Right ventricle myocardium inferior (tissue), 1 donor: ENCODE results near the gene TIPRL. TPM values are rescaled to one million over a fixed set of nuclear protein-coding genes. Genes with fewer than 3 reads are reported as not detected.

Experiments
- ATAC-seq: fragments of 200-7000 bp; cut with Tn5 transposase; one replicate; pipeline ENCODE4 v1.9.1; 2020; ENCODE audit warnings: mild to moderate bottlenecking, moderate library complexity
- DNase-seq: peaks from one replicate; pipeline ENCODE4 v3.0.0; 2021; ENCODE audit errors: missing footprints
- intact Hi-C: fragments of 100-400 bp; cut with DNase I; formaldehyde crosslinking; loops from one replicate; pipeline ENCODE4 v1.11.0; 2022
- long read RNA-seq: library from polyadenylated mRNA; unstranded; transcript quantifications from one replicate; pipeline ENCODE4 v2.0.0, GENCODE V29; 2021
- total RNA-seq: library from RNA; stranded (reverse); fragmentation: NEBNext Ultra II Directional; extraction: Animal tissue kit (Norgen Biotek cat#: 25700); gene quantifications from one replicate; pipeline ENCODE4 v1.2.1, GENCODE V29; 2021
- donor health status: DM: no; HTN: yes; CAD: no; lungs with severe emphysema.

The TIPRL gene
- 28.7 TPM for total RNA-seq
- long read RNA-seq, transcript TIPRL-202 (7 exons, 3,032 nt), result major isoform, 13 of 15 reads
- long read RNA-seq, partial matches to known transcripts, result 1 of 15 reads
- long read RNA-seq, other reads (novel, unspliced or antisense), result 1 of 15 reads

- peak; percentile 98 for ATAC-seq
- intact Hi-C loops, result loop anchor here (5.0 kb wide), 1 partner anchor 48 kb away; the partner anchor contains the start of gene SFT2D2
These were observed at the start of gene TIPRL for GRCh38 chr1:168178638-168179437. Gene TIPRL, plus strand, starts transcription at chr1:168178962. Its CDS starts 116 bp downstream, at chr1:168179078.

GRCh38 chr1:168129933-168130332 is 48.8 kb upstream of the TIPRL start:
- DNase-seq (no peak), ATAC-seq (no peak)
- intact Hi-C loops, result no loop called here

More at GRCh38 chr1:168178638-168179437, at the start of gene TIPRL:
- DNase-seq, result peak; percentile 98

DNA sequence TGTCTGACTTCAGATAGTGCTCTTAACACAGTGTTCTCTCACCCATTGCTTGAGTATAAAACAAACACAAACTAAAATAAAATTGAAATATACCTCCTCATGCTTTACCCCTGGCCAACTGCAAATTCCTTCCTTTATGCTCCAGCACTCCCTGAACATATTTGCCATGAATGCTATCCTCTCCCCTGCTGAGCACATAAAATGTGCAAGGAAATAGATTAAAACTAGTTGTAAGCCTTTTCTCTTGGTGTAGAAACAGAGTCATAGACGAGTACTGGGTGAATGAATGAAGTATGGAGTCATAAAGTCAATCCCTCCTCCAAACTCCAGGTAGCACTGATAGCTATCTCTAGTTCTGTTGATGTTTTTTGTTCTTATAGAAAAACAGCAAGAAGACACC is 44.6 kb upstream of the TIPRL start:
- no peak for DNase-seq
- ATAC-seq, result no peak
- intact Hi-C loops, result no loop called here

DNA sequence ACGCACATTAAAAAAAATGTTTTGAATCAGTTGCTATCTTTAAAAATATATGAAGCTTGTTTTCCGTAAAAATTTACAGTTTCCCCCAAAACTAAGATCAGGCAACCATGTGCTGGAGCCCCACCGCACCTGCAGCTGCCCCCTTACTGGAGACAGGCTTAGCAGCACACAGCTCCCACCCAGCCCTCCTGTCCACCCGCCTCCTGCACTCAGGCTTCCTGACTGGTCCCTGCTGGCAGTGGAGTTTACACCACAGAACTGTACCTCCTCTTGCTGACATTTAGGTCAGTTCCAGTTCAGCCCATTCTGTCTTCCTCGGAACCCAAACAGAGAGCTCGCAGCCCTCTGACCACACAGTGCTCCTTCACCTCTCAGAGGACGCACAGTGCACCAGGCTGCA is 44.1 kb upstream of the TIPRL start:
- intact Hi-C loops, result no loop called here
- ATAC-seq, result no peak
- DNase-seq, result no peak

GRCh38 chr1:168135116-168135920 is 43.4 kb upstream of the TIPRL start:
- intact Hi-C loops, result no loop called here
- no peak for DNase-seq
- ATAC-seq, result no peak

DNA sequence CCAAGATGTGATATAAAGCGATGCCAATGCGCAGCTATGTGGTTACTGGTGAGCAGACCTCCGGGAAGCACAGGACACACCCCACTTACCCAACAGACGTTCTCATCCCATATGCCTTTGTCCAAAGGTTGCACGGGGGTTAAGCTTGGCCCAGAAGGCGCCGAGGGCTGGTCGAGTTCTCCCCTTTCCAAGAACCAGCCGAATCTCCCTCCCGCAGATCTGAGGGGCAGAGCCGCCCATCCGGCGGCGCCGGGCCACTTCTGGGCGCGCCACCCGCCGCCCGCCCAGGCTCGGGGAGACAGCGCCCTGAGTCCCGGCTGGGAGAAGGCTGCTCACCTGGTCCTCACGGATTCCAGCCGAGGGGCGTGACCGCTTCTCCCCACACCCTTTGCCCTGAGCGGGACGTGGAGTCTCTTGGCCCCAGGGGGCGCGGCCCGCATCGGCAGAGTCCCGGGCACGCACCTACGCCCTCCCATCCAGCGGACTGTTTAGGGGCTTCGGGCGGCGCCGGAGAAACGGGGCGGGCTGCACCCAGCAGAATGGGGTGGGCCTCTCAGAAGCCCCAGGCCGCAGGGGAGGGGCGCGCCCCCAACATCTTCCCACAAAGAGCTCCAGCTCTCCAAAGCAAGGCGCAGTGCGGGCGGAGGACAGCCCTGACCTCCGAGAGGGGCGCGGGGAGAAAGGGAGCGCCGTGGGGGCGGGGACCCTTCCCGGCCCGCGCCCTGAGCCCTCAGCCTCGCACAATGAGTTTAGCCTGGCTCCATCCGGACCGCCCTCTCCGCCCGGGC is 42.6 kb upstream of the TIPRL start:
- DNase-seq (no peak), ATAC-seq (peak; percentile 27)
- intact Hi-C loops, result loop anchor here (2.0 kb wide), 1 partner anchor 51 kb away; no protein-coding TSS in a partner anchor

DNA sequence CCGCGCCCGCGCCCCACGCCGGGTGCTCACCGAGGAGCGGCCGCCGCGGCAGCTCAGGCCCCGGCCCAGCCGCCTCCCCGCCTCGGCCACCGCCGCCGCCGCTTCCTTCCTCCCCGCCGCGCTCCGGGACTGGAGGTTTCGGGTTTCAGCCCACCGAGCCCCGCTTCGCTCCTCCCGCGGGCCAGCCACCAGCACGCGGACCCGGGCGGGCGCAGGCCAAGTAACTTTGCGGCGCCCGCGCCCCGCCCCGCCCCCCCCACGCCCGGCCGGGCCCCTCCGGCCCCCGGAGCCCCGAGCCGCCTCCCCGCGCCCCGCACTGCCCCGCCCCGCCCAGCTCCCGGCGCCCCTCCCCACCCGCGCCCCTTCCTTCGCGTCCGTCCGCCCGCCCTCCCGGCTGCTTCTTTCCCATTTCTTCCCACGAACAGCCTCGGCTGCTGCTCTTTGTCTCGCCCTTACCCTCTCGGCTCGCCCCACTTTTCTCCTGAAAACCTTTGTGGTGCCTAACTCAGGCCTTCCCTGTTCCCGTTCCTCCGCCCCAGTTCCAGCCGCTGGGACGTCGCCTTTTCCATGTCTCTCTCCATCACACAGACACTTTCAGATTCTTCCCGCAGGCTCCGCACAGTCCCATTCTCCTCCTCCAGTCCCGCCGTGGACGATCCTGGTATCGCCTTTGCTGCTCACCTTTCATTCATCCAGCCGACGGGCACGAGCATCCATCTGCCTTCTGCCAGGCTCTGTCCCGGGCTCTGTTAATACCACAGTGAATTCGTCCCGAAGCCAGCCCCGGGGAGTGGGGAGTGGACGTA is 41.9 kb upstream of the TIPRL start, which contains the start of gene GPR161:
Gene GPR161 (minus strand): TSS at position 222 of the 806 bp plus-strand sequence. CDS start 32,080 bp downstream, outside the sequence.
- peak; percentile 82 for DNase-seq
- peak; percentile 68 for ATAC-seq
- intact Hi-C loops, result loop anchor here (2.0 kb wide), 1 partner anchor 52 kb away; no protein-coding TSS in a partner anchor

DNA sequence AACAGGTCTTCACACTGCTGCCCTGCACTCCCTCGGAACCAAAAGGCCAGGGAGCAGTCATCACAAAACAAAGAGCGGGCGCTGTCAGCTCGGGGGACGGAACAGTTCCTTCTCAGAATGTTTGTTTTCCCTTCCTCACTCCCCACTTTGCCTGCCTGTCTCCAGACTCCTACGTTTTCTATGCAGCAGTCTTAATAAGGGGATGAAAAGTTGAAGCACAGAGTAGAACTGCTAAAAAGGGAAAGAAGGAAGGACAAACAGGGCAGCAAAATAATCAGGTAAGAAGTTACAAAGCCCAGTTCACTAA is 41.3 kb upstream of the TIPRL start:
- no peak for DNase-seq
- ATAC-seq, result peak; percentile 47
- intact Hi-C loops, result loop anchor here (2.0 kb wide), 1 partner anchor 53 kb away; no protein-coding TSS in a partner anchor

DNA sequence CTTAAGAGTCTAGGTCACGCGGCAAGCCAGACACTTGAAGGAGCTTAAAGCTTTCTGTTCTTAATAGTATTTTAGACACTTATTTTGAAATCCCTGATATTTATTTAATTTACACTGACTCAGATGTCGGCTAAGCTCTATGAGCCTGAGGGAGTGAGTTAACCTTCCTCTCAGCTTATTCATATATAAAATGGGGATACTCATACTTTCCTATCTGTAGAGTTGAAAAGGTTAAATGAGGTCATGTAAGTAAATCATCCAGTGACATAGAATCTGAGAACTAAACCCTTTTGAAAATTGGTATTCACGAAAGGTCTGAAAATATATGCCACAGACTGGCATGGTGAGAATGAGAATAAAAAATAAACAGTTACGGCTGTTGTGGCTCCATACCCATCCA is 40.6 kb upstream of the TIPRL start:
- ATAC-seq (no peak), DNase-seq (no peak)
- intact Hi-C loops, result no loop called here

GRCh38 chr1:168139070-168139469 is 39.7 kb upstream of the TIPRL start:
- no peak for ATAC-seq
- no peak for DNase-seq
- intact Hi-C loops, result no loop called here

DNA sequence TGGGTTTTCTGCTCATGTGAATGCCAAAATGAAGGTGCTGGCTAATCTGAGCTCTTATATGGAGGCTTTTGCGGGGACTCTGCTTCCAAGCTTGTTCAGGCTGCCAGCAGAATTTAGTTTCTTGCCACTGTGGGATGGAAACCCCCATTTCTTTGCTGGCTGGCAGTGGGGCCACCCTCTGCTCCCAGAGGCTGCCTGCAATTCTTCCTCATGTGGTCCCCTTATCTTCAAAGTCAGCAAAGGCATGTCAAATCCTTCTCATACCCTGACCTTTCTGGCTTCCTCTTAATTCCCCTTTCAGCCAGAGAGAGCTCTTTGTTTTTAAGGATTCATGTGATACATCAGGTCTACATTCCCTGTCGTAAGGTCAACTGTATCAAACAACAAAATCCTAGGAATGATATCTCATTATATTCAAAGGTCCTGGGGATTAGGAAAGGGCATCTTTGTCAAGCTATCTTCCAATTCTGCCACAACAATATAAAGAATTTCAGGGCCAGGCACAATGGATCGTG is 36.8 kb upstream of the TIPRL start:
- ATAC-seq (no peak), DNase-seq (no peak)
- intact Hi-C loops, result no loop called here

GRCh38 chr1:168145184-168146159 is 33.3 kb upstream of the TIPRL start:
- peak; percentile 89 for DNase-seq
- intact Hi-C loops, result no loop called here
- peak; percentile 88 for ATAC-seq

DNA sequence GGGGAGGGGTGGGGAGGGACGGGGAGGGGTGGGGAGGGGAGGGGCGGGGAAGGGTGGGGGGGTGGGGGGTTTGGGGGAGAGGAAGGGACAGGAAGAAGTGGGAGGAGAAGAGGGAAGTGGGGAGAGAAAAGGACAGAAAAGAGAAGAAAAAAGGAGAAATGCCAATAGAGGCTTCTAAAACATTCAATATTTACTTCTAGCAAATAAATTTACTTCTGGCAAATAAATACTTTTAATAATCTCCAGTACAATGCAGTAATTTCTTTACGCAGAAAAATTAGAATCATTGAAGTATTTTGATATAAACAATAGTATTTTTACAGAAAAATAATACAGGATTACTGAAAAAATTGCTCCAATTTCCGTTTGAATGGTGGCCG is 32.6 kb upstream of the TIPRL start:
- intact Hi-C loops, result no loop called here
- DNase-seq (no peak), ATAC-seq (no peak)

DNA sequence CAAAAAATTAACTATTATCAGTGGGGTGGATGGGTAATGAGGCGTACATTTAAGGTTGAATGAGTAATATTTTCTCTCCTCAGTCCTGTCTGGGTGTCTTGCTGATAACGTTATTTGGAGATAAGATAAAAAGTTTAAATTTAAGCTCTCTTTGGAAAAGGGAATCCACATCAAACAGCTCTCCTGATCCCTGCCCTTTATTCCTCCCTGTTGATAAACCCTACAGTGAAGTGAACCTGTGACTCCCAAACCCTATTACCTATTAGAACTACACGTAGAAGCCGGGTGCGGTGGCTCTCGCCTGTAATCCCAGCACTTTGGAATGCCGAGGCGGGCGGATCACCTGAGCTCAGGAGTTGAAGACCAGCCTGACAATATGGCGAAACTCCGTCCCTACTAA is 32.1 kb upstream of the TIPRL start:
- ATAC-seq, result no peak
- DNase-seq, result no peak
- intact Hi-C loops, result no loop called here

GRCh38 chr1:168148916-168149315 is 29.8 kb upstream of the TIPRL start:
- no peak for ATAC-seq
- intact Hi-C loops, result no loop called here
- DNase-seq, result no peak

GRCh38 chr1:168150283-168150682 is 28.5 kb upstream of the TIPRL start:
- DNase-seq (no peak), ATAC-seq (no peak)
- intact Hi-C loops, result no loop called here

GRCh38 chr1:168151935-168152334 is 26.8 kb upstream of the TIPRL start:
- intact Hi-C loops, result no loop called here
- no peak for ATAC-seq
- no peak for DNase-seq
